GM23338 (cell line): Measurements from ENCODE around the gene FFAR3. TPM values are rescaled to one million over a fixed set of nuclear protein-coding genes. Genes with fewer than 3 reads are reported as not detected.

Source experiments
- ATAC-seq: fragments of 200-7000 bp; cut with Tn5 transposase; 3 replicates; pipeline ENCODE4 v1.9.1; 2020
- DNase-seq: peaks from one replicate; pipeline ENCODE4 v3.0.0-alpha.2; 2015; ENCODE audit warnings: low spot score
- H2AFZ ChIP-seq: fragments of 200-600 bp; sonication (generic); 2 replicates; pipeline ENCODE4 v1.8.0; 2016; ENCODE audit warnings: antibody characterized with exemption, mild to moderate bottlenecking, moderate library complexity
- H3F3A ChIP-seq: fragments of 200-600 bp; sonication (generic); replicated peaks from 2 replicates; pipeline ENCODE4 v1.8.0; 2017; ENCODE audit warnings: antibody characterized with exemption, mixed run types, low read depth
- H3K27ac ChIP-seq: fragments of 200-600 bp; sonication (generic); 2 replicates; pipeline ENCODE4 v1.6.1; 2016; ENCODE audit warnings: low read depth
- H3K27me3 ChIP-seq: fragments of 200-600 bp; sonication (generic); 2 replicates; pipeline ENCODE4 v1.8.0; 2016; ENCODE audit warnings: mild to moderate bottlenecking, mixed run types, moderate library complexity; ENCODE audit not compliant: insufficient read depth
- H3K36me3 ChIP-seq: fragments of 200-600 bp; sonication (generic); 2 replicates; pipeline ENCODE4 v1.8.0; 2016; ENCODE audit warnings: mild to moderate bottlenecking; ENCODE audit not compliant: insufficient read depth
- H3K4me1 ChIP-seq: fragments of 200-600 bp; sonication (generic); 2 replicates; pipeline ENCODE4 v1.8.0; 2016; ENCODE audit warnings: mild to moderate bottlenecking, moderate library complexity; ENCODE audit not compliant: insufficient read depth
- H3K4me2 ChIP-seq: fragments of 200-600 bp; sonication (generic); 2 replicates; pipeline ENCODE4 v1.7.1; 2017; ENCODE audit warnings: mixed run types
- H3K4me3 ChIP-seq: fragments of 200-600 bp; sonication (generic); 2 replicates; pipeline ENCODE4 v1.6.1; 2016; ENCODE audit warnings: mixed run types
- H3K79me2 ChIP-seq: fragments of 200-600 bp; sonication (generic); replicated peaks from 2 replicates; pipeline ENCODE4 v1.8.0; 2017; ENCODE audit warnings: mild to moderate bottlenecking; ENCODE audit not compliant: insufficient read depth
- H3K9me2 ChIP-seq: fragments of 200-600 bp; sonication (generic); 2 replicates; pipeline ENCODE4 v1.8.0; 2017; ENCODE audit not compliant: insufficient read depth
- H4K20me1 ChIP-seq: fragments of 200-600 bp; sonication (generic); replicated peaks from 2 replicates; pipeline ENCODE4 v1.8.0; 2017; ENCODE audit warnings: mild to moderate bottlenecking; ENCODE audit not compliant: insufficient read depth
- H3K27ac Mint-ChIP-seq: 2 replicates; pipeline ENCODE4 v1.8.0; 2020; ENCODE audit warnings: inconsistent platforms, mild to moderate bottlenecking, moderate library complexity, mixed read lengths
- H3K27me3 Mint-ChIP-seq: 3 replicates; pipeline ENCODE4 v1.8.0; 2022; ENCODE audit warnings: low read depth, mild to moderate bottlenecking, moderate library complexity, mixed read lengths, inconsistent platforms; ENCODE audit not compliant: insufficient read depth, poor library complexity
- H3K36me3 Mint-ChIP-seq: 3 replicates; pipeline ENCODE4 v1.8.0; 2021; ENCODE audit warnings: low read depth, mild to moderate bottlenecking, inconsistent platforms, moderate library complexity, mixed read lengths
- H3K4me1 Mint-ChIP-seq: 3 replicates; pipeline ENCODE4 v1.8.0; 2020; ENCODE audit warnings: mild to moderate bottlenecking, inconsistent platforms, mixed read lengths
- H3K4me3 Mint-ChIP-seq: 3 replicates; pipeline ENCODE4 v1.8.0; 2021; ENCODE audit warnings: moderate library complexity, mild to moderate bottlenecking, inconsistent platforms, mixed read lengths
- H3K9me3 Mint-ChIP-seq: 3 replicates; pipeline ENCODE4 v1.8.0; 2020; ENCODE audit warnings: moderate library complexity, mild to moderate bottlenecking, inconsistent platforms, mixed read lengths
- CREB1 ChIP-seq: fragments of 250-450 bp; sonication (Bioruptor Pico); IDR thresholded peaks from 2 replicates; pipeline ENCODE4 v1.5.0; 2020; ENCODE audit warnings: low read depth, mild to moderate bottlenecking, moderate library complexity
- ETS1 ChIP-seq: IDR thresholded peaks from 2 replicates; pipeline ENCODE4 v1.6.1; 2016; ENCODE audit warnings: antibody characterized with exemption
- EZH2 ChIP-seq: fragments of 200-600 bp; sonication (generic); IDR thresholded peaks from one replicate; pipeline ENCODE4 v1.8.0; 2017; ENCODE audit warnings: antibody characterized with exemption, mild to moderate bottlenecking, low read depth; ENCODE audit not compliant: unreplicated experiment
- EZH2phosphoT487 ChIP-seq: fragments of 200-600 bp; sonication (generic); IDR thresholded peaks from one replicate; pipeline ENCODE4 v1.8.1; 2018; ENCODE audit warnings: antibody characterized with exemption; ENCODE audit not compliant: unreplicated experiment
- JUNB ChIP-seq: IDR thresholded peaks from one replicate; pipeline ENCODE4 v1.6.1; 2016; ENCODE audit warnings: antibody characterized with exemption; ENCODE audit not compliant: unreplicated experiment
- NANOG ChIP-seq: IDR thresholded peaks from 2 replicates; pipeline ENCODE4 v1.6.1; 2016; ENCODE audit warnings: antibody characterized with exemption, borderline replicate concordance
- POLR2AphosphoS5 ChIP-seq: IDR thresholded peaks from 2 replicates; pipeline ENCODE4 v1.6.1; 2016; ENCODE audit warnings: antibody characterized with exemption, low read depth
- REST ChIP-seq: IDR thresholded peaks from one replicate; pipeline ENCODE4 v1.6.1; 2018; ENCODE audit warnings: antibody characterized with exemption; ENCODE audit not compliant: unreplicated experiment
- STAT1 ChIP-seq: IDR thresholded peaks from one replicate; pipeline ENCODE4 v1.6.1; 2016; ENCODE audit warnings: antibody characterized with exemption; ENCODE audit not compliant: unreplicated experiment
- ZNF114 ChIP-seq: fragments of 250-450 bp; sonication (Bioruptor Pico); IDR thresholded peaks from 2 replicates; pipeline ENCODE4 v1.5.0; 2020; ENCODE audit warnings: mild to moderate bottlenecking, moderate library complexity
- ZNF331 ChIP-seq: fragments of 250-450 bp; sonication (Bioruptor Pico); IDR thresholded peaks from 2 replicates; pipeline ENCODE4 v1.5.0; 2020; ENCODE audit warnings: low read depth, mild to moderate bottlenecking, moderate library complexity
- polyA plus RNA-seq: library from polyadenylated mRNA; unstranded; fragments of >200 nt; fragmentation: Nextera tagmentation; extraction: Ambion mirVana; gene quantifications from 2 replicates; pipeline ENCODE4 v1.2.1, GENCODE V29; 2016
- total RNA-seq: library from RNA; depleted of rRNA; stranded (reverse); fragments of >200 nt; shearing (Covaris generic); gene quantifications from 2 replicates; pipeline ENCODE4 v1.2.3, GENCODE V29; 2014
- TF ChIP-seq, protein P1 (sequence below), 2 experiments: fragments of 200-600 bp in 1 of 2; sonication (generic) in 1 of 2; conservative IDR thresholded peaks; 2 replicates each; pipeline versions ENCODE4 v1.5.1 to v1.6.1; 2016 to 2017; ENCODE audit warnings: antibody characterized with exemption in 2 of 2, low read depth in 2 of 2, mild to moderate bottlenecking in 2 of 2, moderate library complexity in 1 of 2

Gene FFAR3
- total and polyA plus RNA-seq, 2 experiments from 2014 or later: 0.35 TPM; not detected in 1

DNA sequence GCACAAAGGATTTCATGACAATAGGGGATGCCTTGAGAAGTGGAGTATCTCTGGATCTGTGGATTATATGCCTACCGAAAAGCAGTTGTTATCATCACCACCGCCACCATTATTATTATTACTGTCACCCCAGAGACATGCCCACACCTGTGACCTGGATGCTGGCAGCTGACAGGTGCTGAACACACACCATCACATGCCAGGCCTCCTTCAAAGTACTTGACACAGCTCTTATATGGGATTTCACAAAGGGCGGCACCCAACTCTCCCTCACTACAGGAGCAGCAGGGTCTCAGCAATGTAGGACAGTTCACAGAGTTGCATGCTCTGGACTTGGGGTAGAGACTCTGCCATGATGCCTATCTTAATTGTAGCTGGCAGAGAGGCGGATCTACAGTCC lies 7.0 kb downstream of the FFAR3 start:
- H3F3A ChIP-seq: no peaks in the 10 kb centered on the region
- no peak overlapping the region for H2AFZ ChIP-seq
- no peaks in the 10 kb centered on the region; the same call in 2 of the 3 replicates for H3K9me3 Mint-ChIP-seq
- TF ChIP-seq ZNF331 (CRISPR knock-in tag) (no peak), ETS1 (no peak), POLR2AphosphoS5 (no peak), NANOG (no peak), JUNB (no peak)
- no peak overlapping the region for H3K4me2 ChIP-seq
- H3K27me3 Mint-ChIP-seq: no peaks in the 10 kb centered on the region
- no peak overlapping the region for H3K27ac Mint-ChIP-seq
- no peaks in the 10 kb centered on the region for H3K4me1 ChIP-seq
- H3K27me3 ChIP-seq: no peaks in the 10 kb centered on the region
- H3K36me3 ChIP-seq: no peaks in the 10 kb centered on the region
- no peak overlapping the region for H3K4me3 Mint-ChIP-seq
- H3K36me3 Mint-ChIP-seq: no peaks in the 10 kb centered on the region
- no peak for ATAC-seq
- no peaks in the 10 kb centered on the region for H3K79me2 ChIP-seq
- H3K4me1 Mint-ChIP-seq: no peaks in the 10 kb centered on the region
- no peaks in the 10 kb centered on the region for H4K20me1 ChIP-seq
- H3K27ac ChIP-seq: no peak overlapping the region
- no peak for DNase-seq
- no peak overlapping the region for H3K4me3 ChIP-seq
- no peaks in the 10 kb centered on the region for H3K9me2 ChIP-seq

DNA sequence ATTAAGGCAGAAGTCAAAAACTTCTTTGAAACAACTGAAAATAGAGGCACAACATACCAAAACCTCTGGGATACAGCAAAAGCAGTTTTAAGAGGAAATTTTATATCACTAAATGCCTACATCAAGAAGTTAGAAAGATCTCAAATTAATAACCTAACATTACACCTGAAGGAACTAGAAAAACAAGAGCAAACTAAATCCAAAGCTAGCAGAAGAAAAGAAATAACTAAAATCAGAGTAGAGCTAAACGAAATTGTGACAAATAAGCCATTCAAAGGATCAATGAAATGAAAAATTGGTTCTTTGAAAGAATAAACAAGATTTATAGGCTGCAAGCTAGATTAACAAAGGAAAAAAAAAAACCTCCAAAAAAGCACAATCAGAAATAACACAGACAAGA lies 10.1 kb downstream of the FFAR3 start:
- H3K36me3 Mint-ChIP-seq: no peaks in the 10 kb centered on the region
- no peaks in the 10 kb centered on the region; the same call in 2 of the 3 replicates for H3K9me3 Mint-ChIP-seq
- no peak overlapping the region for H3K4me3 Mint-ChIP-seq
- Histone ChIP-seq H3K79me2 (no peaks in the 10 kb centered on the region), H3K4me3 (no peak overlapping the region), H4K20me1 (no peaks in the 10 kb centered on the region), H3K36me3 (no peaks in the 10 kb centered on the region), H3K27me3 (no peaks in the 10 kb centered on the region), H3K9me2 (no peaks in the 10 kb centered on the region), H3K4me1 (no peaks in the 10 kb centered on the region), H3K27ac (no peak overlapping the region), H2AFZ (no peak overlapping the region), H3K4me2 (no peak overlapping the region), H3F3A (no peaks in the 10 kb centered on the region)
- DNase-seq (no peak), ATAC-seq (no peak)
- no peaks in the 10 kb centered on the region for H3K27me3 Mint-ChIP-seq
- no peak overlapping the region for H3K27ac Mint-ChIP-seq
- H3K4me1 Mint-ChIP-seq: no peaks in the 10 kb centered on the region
- TF ChIP-seq CREB1 (CRISPR knock-in tag) (no peak), ETS1 (no peak), ZNF331 (CRISPR knock-in tag) (no peak), ZNF114 (CRISPR knock-in tag) (no peak), JUNB (no peak), EZH2 (no peak), EZH2phosphoT487 (no peak), NANOG (no peak), POLR2AphosphoS5 (no peak), REST (no peak), STAT1 (no peak)
- TF ChIP-seq, protein P1, sequence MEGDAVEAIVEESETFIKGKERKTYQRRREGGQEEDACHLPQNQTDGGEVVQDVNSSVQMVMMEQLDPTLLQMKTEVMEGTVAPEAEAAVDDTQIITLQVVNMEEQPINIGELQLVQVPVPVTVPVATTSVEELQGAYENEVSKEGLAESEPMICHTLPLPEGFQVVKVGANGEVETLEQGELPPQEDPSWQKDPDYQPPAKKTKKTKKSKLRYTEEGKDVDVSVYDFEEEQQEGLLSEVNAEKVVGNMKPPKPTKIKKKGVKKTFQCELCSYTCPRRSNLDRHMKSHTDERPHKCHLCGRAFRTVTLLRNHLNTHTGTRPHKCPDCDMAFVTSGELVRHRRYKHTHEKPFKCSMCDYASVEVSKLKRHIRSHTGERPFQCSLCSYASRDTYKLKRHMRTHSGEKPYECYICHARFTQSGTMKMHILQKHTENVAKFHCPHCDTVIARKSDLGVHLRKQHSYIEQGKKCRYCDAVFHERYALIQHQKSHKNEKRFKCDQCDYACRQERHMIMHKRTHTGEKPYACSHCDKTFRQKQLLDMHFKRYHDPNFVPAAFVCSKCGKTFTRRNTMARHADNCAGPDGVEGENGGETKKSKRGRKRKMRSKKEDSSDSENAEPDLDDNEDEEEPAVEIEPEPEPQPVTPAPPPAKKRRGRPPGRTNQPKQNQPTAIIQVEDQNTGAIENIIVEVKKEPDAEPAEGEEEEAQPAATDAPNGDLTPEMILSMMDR (conservative IDR thresholded peaks at IDR 0.05; ENCODE audit: low read depth in 2 of 2): no peak
